GM19452 (cell line): ENCODE results near the gene NAA16.
"Not testable (repeated sequence)": the region's sequence is repeated elsewhere in the genome, so short reads cannot be mapped to it uniquely, and the experiment has no call there.

Source experiments
- ATAC-seq: cut with Tn5 transposase; IDR thresholded peaks from one replicate; pipeline ENCODE4 v1.9.1; 2021; ENCODE audit not compliant: unreplicated experiment

Gene NAA16

DNA sequence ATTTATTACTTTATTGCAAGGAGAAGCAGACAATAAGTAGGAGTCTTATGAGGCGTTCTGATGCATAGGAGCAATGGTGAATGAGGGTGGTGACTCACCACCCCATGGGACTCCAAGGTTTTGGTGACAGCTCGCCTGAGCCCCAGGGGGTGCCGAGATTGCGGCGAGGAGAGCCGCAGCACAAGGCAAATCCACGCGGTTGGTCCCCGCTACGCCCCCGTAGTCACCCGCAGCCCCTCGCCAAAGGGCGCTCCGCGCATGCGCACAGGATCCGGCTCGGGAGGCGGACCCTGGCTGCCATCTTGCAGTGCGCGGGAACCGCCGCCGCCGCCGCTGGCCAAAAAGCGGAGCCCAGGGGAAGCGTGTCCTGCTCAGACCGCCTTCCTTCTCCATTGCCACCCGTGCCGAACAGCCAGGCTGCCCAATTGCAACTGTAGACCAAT is at the start of gene NAA16:
NAA16 (plus strand) TSS at position 305 of the 443 bp plus-strand sequence. CDS start 262 bp downstream, outside the sequence.
- ATAC-seq = peak; percentile 70

DNA sequence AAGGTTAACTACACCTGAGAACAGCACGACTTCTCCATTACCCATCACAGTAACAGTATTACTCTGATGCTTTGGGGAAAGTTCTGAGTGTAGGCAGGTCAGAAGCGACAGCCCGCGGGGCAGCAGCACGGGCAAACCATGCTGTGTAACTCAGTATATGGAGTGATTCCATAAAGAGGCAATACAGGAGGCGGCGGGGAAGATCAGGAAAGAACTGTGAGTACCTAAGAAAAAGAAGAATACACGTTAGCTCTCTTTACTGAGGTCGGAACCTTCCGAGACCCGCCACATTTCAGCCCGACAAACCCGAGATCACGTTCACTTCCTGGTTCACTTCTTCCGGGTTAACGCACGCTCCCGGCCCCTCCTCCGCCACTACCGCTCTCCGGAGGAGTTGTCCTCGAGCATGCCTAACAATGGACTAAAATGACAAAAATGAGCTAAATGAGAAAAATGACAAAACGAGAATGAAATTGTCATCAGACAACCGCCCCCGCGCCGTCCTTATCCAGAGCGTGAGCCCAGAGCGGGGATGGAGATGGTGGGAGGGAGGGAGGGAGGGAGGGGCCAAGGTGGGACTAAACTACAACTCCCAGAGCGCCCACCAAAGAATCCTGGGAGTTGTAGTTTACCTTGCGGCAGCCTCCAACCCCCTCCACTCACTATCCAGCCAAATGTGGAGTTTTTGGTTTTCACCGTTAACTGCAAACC is 47.7 kb upstream of the NAA16 start, which contains the start of gene MTRF1:
MTRF1 (minus strand) TSS at position 316 of the 711 bp plus-strand sequence. CDS start 2,669 bp downstream, outside the sequence.
- ATAC-seq = peak; percentile 94

DNA sequence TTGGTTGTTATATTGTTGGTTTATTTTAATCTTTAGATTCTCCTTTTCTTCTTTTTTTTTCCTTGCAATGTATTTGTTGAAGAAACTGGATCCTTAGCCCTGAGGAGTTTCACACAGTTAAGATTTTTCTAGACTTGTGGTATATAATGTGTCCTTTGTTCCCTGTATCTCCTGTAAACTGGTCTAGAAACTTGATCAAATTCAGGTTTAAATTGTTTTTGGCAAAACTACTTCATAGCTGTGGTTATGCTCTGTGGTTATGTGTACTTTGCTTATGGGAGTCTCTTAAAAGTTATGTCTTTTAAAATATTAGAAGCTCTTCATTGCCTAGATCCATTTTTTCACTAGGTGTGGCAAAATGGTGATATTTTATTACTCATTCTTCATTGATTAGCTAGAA is 44.0 kb upstream of the NAA16 start:
- no peak for ATAC-seq

DNA sequence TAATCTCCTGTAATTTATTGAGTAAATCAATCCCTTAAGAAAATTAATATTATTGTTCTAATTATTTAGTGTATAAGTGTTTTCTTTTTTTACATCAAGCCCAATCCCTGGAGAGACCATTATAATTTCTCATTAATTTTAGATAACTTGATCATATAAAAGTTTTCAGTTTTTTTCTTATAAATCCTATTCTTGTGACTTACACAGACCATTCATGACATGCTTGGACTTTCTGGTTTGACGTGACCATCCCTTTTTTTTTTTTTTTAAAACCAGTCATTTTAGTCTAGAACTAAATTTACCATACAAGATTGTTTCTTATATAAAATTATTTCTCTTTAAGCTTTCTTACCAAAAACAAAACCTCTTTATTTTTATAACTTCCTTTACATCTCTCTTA is 42.3 kb upstream of the NAA16 start:
- ATAC-seq = no peak

GRCh38 chr13:41271456-41272285 is 39.4 kb upstream of the NAA16 start:
- no peak for ATAC-seq

DNA sequence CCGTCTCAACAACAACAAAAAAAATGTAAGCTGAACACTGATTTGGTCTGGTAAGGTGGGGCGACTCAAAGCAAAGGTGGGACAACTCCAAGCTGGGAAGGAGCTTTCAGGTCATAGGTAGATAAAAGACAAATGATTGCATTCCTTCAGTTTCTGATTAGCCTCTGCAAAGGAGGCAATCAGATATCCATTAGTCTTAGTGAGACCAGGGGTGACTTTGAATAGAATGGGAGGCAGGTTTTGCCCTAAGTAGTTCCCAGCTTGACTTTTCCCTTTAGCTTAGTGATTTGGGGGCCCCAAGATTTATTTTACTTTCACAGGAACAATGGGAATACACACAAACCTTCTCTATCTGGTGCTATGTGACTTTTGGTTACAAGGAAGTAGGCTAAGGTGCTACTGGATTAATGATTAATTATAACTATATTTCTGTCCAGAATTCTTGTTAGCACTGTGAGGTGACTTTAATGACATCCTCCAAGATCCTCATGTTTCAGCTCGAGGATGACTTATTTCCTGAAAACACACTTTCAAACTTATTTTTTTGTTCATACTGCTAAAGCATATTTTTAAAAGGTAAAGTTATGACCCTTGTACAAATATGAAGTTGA is 37.1 kb upstream of the NAA16 start:
- ATAC-seq = no peak

- no peak for ATAC-seq
Measured at GRCh38 chr13:41274881-41275280, 36.2 kb upstream of the NAA16 start.

GRCh38 chr13:41276824-41277223 is 34.2 kb upstream of the NAA16 start:
- no peak for ATAC-seq

DNA sequence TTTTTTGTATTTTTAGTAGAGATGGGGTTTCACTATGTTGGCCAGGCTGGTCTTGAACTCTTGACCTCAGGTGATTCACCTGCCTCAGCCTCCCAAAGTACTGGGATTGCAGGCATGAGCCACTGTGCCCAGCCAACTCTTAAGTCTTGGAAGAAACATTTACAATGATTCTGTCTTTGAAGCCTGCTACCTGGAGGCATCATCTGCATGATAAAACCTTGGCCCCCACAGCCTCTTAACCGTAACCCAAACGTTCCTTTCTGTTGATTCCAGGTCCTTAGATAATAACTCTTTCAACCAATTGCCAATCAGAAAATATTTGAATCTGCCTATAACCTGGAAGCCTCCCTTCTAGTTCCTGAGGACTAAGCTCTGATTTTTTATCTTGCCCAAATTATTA is 31.9 kb upstream of the NAA16 start:
- not testable (repeated sequence) for ATAC-seq

- no peak for ATAC-seq
Measured at GRCh38 chr13:41282129-41282571, 28.9 kb upstream of the NAA16 start.

DNA sequence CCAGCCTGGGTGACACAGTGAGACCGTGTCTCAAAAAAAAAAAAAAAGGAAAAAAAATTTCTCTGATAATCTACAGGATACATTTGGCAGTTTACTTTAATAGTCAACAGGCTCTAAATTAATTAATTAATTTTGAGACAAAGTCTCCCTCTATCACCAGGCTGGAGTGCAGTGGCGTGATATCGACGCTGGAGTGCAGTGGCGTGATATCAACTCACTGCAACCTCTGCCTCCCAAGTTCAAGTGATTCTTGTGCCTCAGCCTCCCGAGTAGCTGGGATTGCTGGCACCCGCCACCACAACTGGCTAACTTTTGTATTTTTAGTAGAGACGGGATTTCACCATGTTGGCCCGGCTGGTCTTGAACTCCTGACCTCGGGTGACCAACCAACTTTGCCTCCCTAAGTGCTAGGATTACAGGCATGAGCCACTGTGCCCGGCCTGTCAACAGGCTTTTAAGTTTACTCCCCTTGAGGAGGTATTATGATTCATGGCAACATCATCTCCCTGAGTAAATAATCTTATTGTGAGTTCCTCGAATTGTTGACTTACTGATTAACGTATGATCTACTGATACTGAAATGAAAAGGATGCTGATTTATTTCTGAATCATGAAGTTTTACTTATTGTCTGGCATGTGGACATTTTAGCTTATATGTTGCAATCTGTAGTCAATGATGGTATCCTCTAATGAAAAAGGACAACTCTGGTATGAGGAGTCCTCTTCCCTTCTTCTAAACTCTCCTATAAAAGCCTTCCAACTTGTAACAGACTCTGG is 26.4 kb upstream of the NAA16 start:
- ATAC-seq = no peak

DNA sequence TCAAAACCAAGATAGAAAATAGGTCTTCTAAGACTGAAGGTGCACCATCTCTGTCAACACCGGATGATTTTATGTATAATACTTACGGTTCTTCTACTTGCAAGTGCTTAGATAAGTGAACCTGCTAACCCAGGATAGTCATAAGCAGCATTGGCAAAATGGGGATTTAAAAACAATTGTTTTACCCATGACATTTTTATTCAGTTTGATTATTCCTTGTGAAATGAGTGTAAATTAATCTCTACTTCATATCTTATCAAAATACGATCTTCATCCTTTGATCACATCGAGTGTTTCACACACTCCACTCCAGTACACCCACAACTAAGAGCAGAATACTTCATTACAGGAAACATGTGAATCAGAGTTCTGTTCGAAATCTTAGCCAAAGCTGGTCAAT is 24.7 kb upstream of the NAA16 start:
- ATAC-seq = no peak

GRCh38 chr13:41289463-41289881 is 21.6 kb upstream of the NAA16 start:
- ATAC-seq = no peak

GRCh38 chr13:41291246-41291645 is 19.8 kb upstream of the NAA16 start:
- ATAC-seq = no peak

DNA sequence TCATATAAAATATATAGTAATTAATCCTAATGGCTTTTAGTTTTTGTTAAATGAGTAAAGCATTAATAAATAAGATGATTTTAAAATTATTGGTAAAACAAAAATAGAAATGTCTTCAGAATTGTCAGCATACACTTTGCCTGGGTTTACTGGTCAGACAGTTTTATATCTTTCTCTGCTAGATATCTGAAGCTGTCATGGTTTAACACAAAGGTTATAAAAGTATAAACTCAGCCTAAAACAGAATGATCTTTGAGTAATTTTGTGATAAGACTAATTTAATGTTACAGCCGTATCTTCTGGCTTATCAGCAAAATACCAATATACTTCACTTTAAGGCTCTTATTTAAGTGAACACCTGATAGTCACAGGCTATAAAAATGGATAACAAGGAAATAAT is 17.8 kb upstream of the NAA16 start:
- no peak for ATAC-seq

DNA sequence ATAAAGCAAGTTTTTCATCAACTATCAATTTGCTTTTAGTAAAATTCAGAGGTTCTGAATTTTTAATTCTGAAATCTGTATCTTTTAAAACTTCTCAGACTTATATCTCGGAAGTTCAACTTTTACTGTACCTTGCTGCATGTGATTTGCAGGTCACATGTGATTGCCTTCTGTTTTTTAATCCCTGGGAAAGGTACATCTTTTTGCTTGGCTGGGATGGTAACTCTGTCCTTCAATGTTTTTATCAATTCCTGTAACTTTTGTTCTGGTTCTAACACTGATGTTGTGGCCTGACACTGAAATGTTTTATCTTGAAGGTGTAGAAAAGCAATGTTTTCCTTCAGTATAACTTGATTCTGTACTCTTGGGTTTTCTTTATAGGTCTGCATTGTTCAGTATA is 16.2 kb upstream of the NAA16 start:
- ATAC-seq = no peak

DNA sequence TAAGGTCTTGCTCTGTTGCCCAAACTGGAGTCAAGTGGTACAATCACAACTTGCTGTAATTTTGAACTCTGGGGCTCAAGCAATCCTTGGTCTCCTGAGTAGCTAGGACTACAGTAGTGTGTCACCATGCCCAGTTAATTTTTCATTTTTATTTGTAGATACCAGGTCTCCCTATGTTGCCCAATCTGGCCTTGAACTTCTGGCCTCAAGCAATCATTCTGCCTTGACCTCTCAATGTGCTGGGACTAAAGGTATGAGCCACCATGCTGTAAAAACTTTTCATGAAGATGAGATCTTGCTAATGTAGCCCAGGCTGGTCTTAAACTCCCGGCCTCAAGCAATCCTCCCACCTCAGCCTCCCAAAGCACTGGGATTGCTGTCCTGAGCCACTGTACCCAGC is 15.1 kb upstream of the NAA16 start:
- no peak for ATAC-seq

GRCh38 chr13:41296879-41297646 is 14.0 kb upstream of the NAA16 start:
- no peak for ATAC-seq

- no peak for ATAC-seq
Measured at GRCh38 chr13:41299316-41300094, 11.6 kb upstream of the NAA16 start.
